HEK293 (cell line): ENCODE results near the gene CSK.

Experiments
- CTCF ChIA-PET: fragments of 350-600 bp; formaldehyde crosslinking; extraction: SDS; loops from one replicate; lab custom pipeline; 2021; ENCODE audit warnings: antibody characterized with exemption; lab: Yijun Ruan, JAX
- POLR2A ChIA-PET: fragments of 300-600 bp; formaldehyde crosslinking; extraction: SDS; loops from one replicate; lab custom pipeline; 2020; ENCODE audit warnings: antibody characterized with exemption, inconsistent platforms; lab: Yijun Ruan, JAX
- H3K27ac ChIP-seq: fragments of 200-500 bp; sonication (Bioruptor generic); 2 replicates; pipeline ENCODE4 v1.5.1; 2014; ENCODE audit warnings: low read depth, low read length, control low read depth, inconsistent platforms; ENCODE audit errors: extremely low read depth
- H3K36me3 ChIP-seq, 2 experiments: fragments of 200-500 bp in 1 of 2; sonication (Bioruptor generic) in 1 of 2; 1 replicate in 1 of 2; 2 replicates in 1 of 2; pipeline ENCODE4 v1.5.1; 2014 to 2017; ENCODE audit warnings: inconsistent platforms in 2 of 2, low read length in 2 of 2; ENCODE audit not compliant: control insufficient read depth in 2 of 2, insufficient read depth in 1 of 2
- H3K4me1 ChIP-seq: fragments of 200-500 bp; sonication (Bioruptor generic); 2 replicates; pipeline ENCODE4 v1.5.1; 2014; ENCODE audit warnings: mild to moderate bottlenecking, low read length, inconsistent platforms; ENCODE audit not compliant: control insufficient read depth, insufficient read depth
- H3K4me3 ChIP-seq: 2 replicates; pipeline ENCODE4 v1.5.1; 2011; ENCODE audit warnings: low read depth, mild to moderate bottlenecking, control low read depth, low read length, moderate library complexity
- H3K9me3 ChIP-seq: fragments of 200-500 bp; sonication (Bioruptor generic); 2 replicates; pipeline ENCODE4 v1.5.1; 2014; ENCODE audit warnings: low read depth, low read length, inconsistent platforms; ENCODE audit not compliant: control insufficient read depth, insufficient read depth
- GLI4 ChIP-seq: fragments of 450-650 bp; formaldehyde crosslinking; IDR thresholded peaks from 2 replicates; pipeline ENCODE4 v1.5.1; 2016; ENCODE audit warnings: missing biosample characterization, missing genetic modification characterization
- INSM2 ChIP-seq: fragments of 450-650 bp; formaldehyde crosslinking; IDR thresholded peaks from 2 replicates; pipeline ENCODE4 v1.5.1; 2016; ENCODE audit warnings: missing biosample characterization, missing genetic modification characterization
- KLF1 ChIP-seq: fragments of 450-650 bp; formaldehyde crosslinking; IDR thresholded peaks from 2 replicates; pipeline ENCODE4 v1.5.1; 2016; ENCODE audit warnings: missing biosample characterization, missing genetic modification characterization
- KLF17 ChIP-seq: fragments of 450-650 bp; formaldehyde crosslinking; IDR thresholded peaks from 2 replicates; pipeline ENCODE4 v1.5.1; 2016; ENCODE audit warnings: missing biosample characterization, missing genetic modification characterization
- KLF9 ChIP-seq: fragments of 450-650 bp; formaldehyde crosslinking; IDR thresholded peaks from 2 replicates; pipeline ENCODE4 v1.5.1; 2016; ENCODE audit warnings: missing biosample characterization, missing genetic modification characterization, low read depth
- PATZ1 ChIP-seq: fragments of 450-650 bp; formaldehyde crosslinking; IDR thresholded peaks from 2 replicates; pipeline ENCODE4 v1.5.1; 2016; ENCODE audit warnings: missing biosample characterization, missing genetic modification characterization
- SCRT1 ChIP-seq: fragments of 450-650 bp; formaldehyde crosslinking; IDR thresholded peaks from 2 replicates; pipeline ENCODE4 v1.5.1; 2016; ENCODE audit warnings: missing biosample characterization, missing genetic modification characterization, borderline replicate concordance
- SP3 ChIP-seq: fragments of 450-650 bp; formaldehyde crosslinking; IDR thresholded peaks from 2 replicates; pipeline ENCODE4 v1.5.1; 2016; ENCODE audit warnings: missing biosample characterization, missing genetic modification characterization
- SP7 ChIP-seq: fragments of 450-650 bp; formaldehyde crosslinking; IDR thresholded peaks from 2 replicates; pipeline ENCODE4 v1.5.1; 2016; ENCODE audit warnings: missing biosample characterization, missing genetic modification characterization
- TCF7L2 ChIP-seq: IDR thresholded peaks from 2 replicates; pipeline ENCODE4 v1.6.1; 2011; ENCODE audit warnings: low read depth, mild to moderate bottlenecking, inconsistent platforms, low read length, moderate library complexity, borderline replicate concordance
- ZBTB1 ChIP-seq: fragments of 450-650 bp; formaldehyde crosslinking; IDR thresholded peaks from 2 replicates; pipeline ENCODE4 v1.5.1; 2016; ENCODE audit warnings: missing biosample characterization, missing genetic modification characterization
- ZBTB17 ChIP-seq: fragments of 450-650 bp; formaldehyde crosslinking; IDR thresholded peaks from 2 replicates; pipeline ENCODE4 v1.5.1; 2016; ENCODE audit warnings: missing biosample characterization, missing genetic modification characterization
- ZFHX2 ChIP-seq: fragments of 450-650 bp; formaldehyde crosslinking; conservative IDR thresholded peaks from 2 replicates; pipeline ENCODE4 v1.5.1; 2016; ENCODE audit warnings: missing biosample characterization, missing genetic modification characterization
- ZNF114 ChIP-seq: fragments of 450-650 bp; formaldehyde crosslinking; IDR thresholded peaks from 2 replicates; pipeline ENCODE4 v1.5.0; 2017; ENCODE audit warnings: missing biosample characterization, missing genetic modification characterization
- ZNF148 ChIP-seq: fragments of 450-650 bp; formaldehyde crosslinking; IDR thresholded peaks from 2 replicates; pipeline ENCODE4 v1.5.0; 2017; ENCODE audit warnings: missing biosample characterization, missing genetic modification characterization, borderline replicate concordance
- ZNF175 ChIP-seq: fragments of 450-650 bp; formaldehyde crosslinking; IDR thresholded peaks from 2 replicates; pipeline ENCODE4 v1.5.1; 2016; ENCODE audit warnings: missing biosample characterization, missing genetic modification characterization
- ZNF2 ChIP-seq: fragments of 450-650 bp; formaldehyde crosslinking; IDR thresholded peaks from 2 replicates; pipeline ENCODE4 v1.5.1; 2016; ENCODE audit warnings: missing biosample characterization, missing genetic modification characterization
- ZNF221 ChIP-seq: fragments of 450-650 bp; formaldehyde crosslinking; IDR thresholded peaks from 2 replicates; pipeline ENCODE4 v1.5.1; 2017; ENCODE audit warnings: missing biosample characterization, missing genetic modification characterization, borderline replicate concordance
- ZNF394 ChIP-seq: fragments of 450-650 bp; formaldehyde crosslinking; IDR thresholded peaks from 2 replicates; pipeline ENCODE4 v1.5.1; 2016; ENCODE audit warnings: missing biosample characterization, missing genetic modification characterization, mild to moderate bottlenecking, moderate library complexity, borderline replicate concordance
- ZNF404 ChIP-seq: fragments of 450-650 bp; formaldehyde crosslinking; IDR thresholded peaks from 2 replicates; pipeline ENCODE4 v1.5.1; 2017; ENCODE audit warnings: missing biosample characterization, missing genetic modification characterization
- ZNF555 ChIP-seq: fragments of 450-650 bp; formaldehyde crosslinking; conservative IDR thresholded peaks from 2 replicates; pipeline ENCODE4 v1.5.1; 2017; ENCODE audit warnings: missing biosample characterization, mild to moderate bottlenecking, missing genetic modification characterization, inconsistent platforms
- ZNF560 ChIP-seq: fragments of 450-650 bp; formaldehyde crosslinking; IDR thresholded peaks from 2 replicates; pipeline ENCODE4 v1.5.1; 2017; ENCODE audit warnings: missing biosample characterization, missing genetic modification characterization, borderline replicate concordance
- ZNF571 ChIP-seq: fragments of 450-650 bp; formaldehyde crosslinking; IDR thresholded peaks from 2 replicates; pipeline ENCODE4 v1.5.0; 2017; ENCODE audit warnings: missing biosample characterization, missing genetic modification characterization
- ZNF629 ChIP-seq: fragments of 450-650 bp; formaldehyde crosslinking; IDR thresholded peaks from 2 replicates; pipeline ENCODE4 v1.5.1; 2017; ENCODE audit warnings: missing biosample characterization, missing genetic modification characterization
- ZNF660 ChIP-seq: fragments of 450-650 bp; IDR thresholded peaks from 2 replicates; pipeline ENCODE4 v1.5.1; 2018; ENCODE audit warnings: missing biosample characterization, mild to moderate bottlenecking, missing genetic modification characterization
- ZNF677 ChIP-seq: fragments of 450-650 bp; IDR thresholded peaks from 2 replicates; pipeline ENCODE4 v1.5.0; 2018; ENCODE audit warnings: missing biosample characterization, mild to moderate bottlenecking, missing genetic modification characterization, moderate library complexity
- ZNF701 ChIP-seq: fragments of 450-650 bp; formaldehyde crosslinking; IDR thresholded peaks from 2 replicates; pipeline ENCODE4 v1.5.1; 2016; ENCODE audit warnings: missing biosample characterization, missing genetic modification characterization
- ZNF707 ChIP-seq: fragments of 450-650 bp; formaldehyde crosslinking; IDR thresholded peaks from 2 replicates; pipeline ENCODE4 v1.5.1; 2016; ENCODE audit warnings: missing biosample characterization, missing genetic modification characterization
- ZNF768 ChIP-seq: fragments of 450-650 bp; formaldehyde crosslinking; IDR thresholded peaks from 2 replicates; pipeline ENCODE4 v1.5.1; 2018; ENCODE audit warnings: missing biosample characterization, mild to moderate bottlenecking, missing genetic modification characterization
- ZNF792 ChIP-seq: fragments of 450-650 bp; formaldehyde crosslinking; IDR thresholded peaks from 2 replicates; pipeline ENCODE4 v1.5.1; 2016; ENCODE audit warnings: missing biosample characterization, missing genetic modification characterization

Gene CSK

GRCh38 chr15:74842581-74843444 is 60.9 kb downstream of the CSK start, which contains the start of gene ULK3 (continued):
- TF ChIP-seq INSM2 (tag by site-specific recombination), result peak; percentile 45; the same call in 1 of the 2 replicates
- no peak for TF ChIP-seq ZNF768
- TF ChIP-seq ZNF404 (tag by site-specific recombination), result no peak
- TF ChIP-seq SP3, result peak; percentile 67
- TF ChIP-seq ZBTB17, result peak; percentile 26
- peak; percentile 71 for TF ChIP-seq SCRT1 (tag by site-specific recombination)
- no peak; the same call in 1 of the 2 replicates for TF ChIP-seq ZNF221
- TF ChIP-seq ZNF792 (tag by site-specific recombination), result no peak
- no peak for TF ChIP-seq ZNF114 (tag by site-specific recombination)
- peak; percentile 64 for TF ChIP-seq ZNF2 (tag by site-specific recombination)
- peak; percentile 8; the same call in 1 of the 2 replicates for TF ChIP-seq ZNF394
- TF ChIP-seq ZBTB1 (tag by site-specific recombination), result no peak
- TF ChIP-seq KLF1 (tag by site-specific recombination), result peak; percentile 85
- TF ChIP-seq ZNF555 (tag by site-specific recombination), result no peak
- TF ChIP-seq ZNF571 (tag by site-specific recombination), result no peak

GRCh38 chr15:74843445-74843828 is 61.6 kb downstream of the CSK start:
- ChIA-PET CTCF (interaction anchor here (0.6 to 4.5 kb wide), 10 partner anchors 15 to 107 kb away, joined by 3 to 29 read pairs (median 4); no protein-coding TSS in a partner anchor), POLR2A (interaction anchor here (0.5 to 2.3 kb wide), 7 partner anchors 10 to 1472 kb away, joined by 3 to 12 read pairs (median 5); partner anchors contain the start of genes FAM219B and MPI)
- Histone ChIP-seq H3K9me3 (no peaks in the 10 kb centered on the region), H3K4me3 (peak overlapping the region; percentile 30), H3K4me1 (peaks cover 10% of the 10 kb centered on the region), H3K36me3 (peaks cover 6 to 55% of the 10 kb centered on the region in 2 experiments; a peak in 2 of 3 replicates), H3K27ac (peak overlapping the region; percentile 86)
- TF ChIP-seq ZNF175, result no peak
- no peak for TF ChIP-seq ZNF148 (tag by site-specific recombination)
- no peak for TF ChIP-seq ZNF2 (tag by site-specific recombination)
- no peak for TF ChIP-seq ZNF701 (tag by site-specific recombination)
- TF ChIP-seq ZNF394, result no peak
- no peak; the same call in 1 of the 2 replicates for TF ChIP-seq PATZ1 (tag by site-specific recombination)
- no peak for TF ChIP-seq ZFHX2 (tag by site-specific recombination)
- no peak for TF ChIP-seq ZNF677 (tag by site-specific recombination)
- TF ChIP-seq SCRT1 (tag by site-specific recombination), result no peak
- TF ChIP-seq KLF9, result no peak
- no peak; the same call in 1 of the 2 replicates for TF ChIP-seq KLF17 (tag by site-specific recombination)
- no peak for TF ChIP-seq ZNF560
- TF ChIP-seq TCF7L2, result no peak
- no peak for TF ChIP-seq GLI4
- no peak for TF ChIP-seq ZNF707 (tag by site-specific recombination)
- no peak; the same call in 1 of the 2 replicates for TF ChIP-seq SP7 (tag by site-specific recombination)
- 0 out of 2 replicates have a peak, but pooled peaks have one; percentile 7 for TF ChIP-seq ZNF629 (tag by site-specific recombination)
- TF ChIP-seq ZNF660 (tag by site-specific recombination), result no peak; the same call in 1 of the 2 replicates
